ENCODE results near the gene RABAC1.
"Not testable (repeated sequence)": the region's sequence is repeated elsewhere in the genome, so short reads cannot be mapped to it uniquely, and the experiment has no call there.

Gene RABAC1

GRCh38 chr19:41915776-41916414, 43.2 kb downstream of the RABAC1 start:
- DNase-seq (ENCODE audit: low spot score): no peak

GRCh38 chr19:41915021-41915775, 43.9 kb downstream of the RABAC1 start:
- no peak for DNase-seq (ENCODE audit: low spot score)

GRCh38 chr19:41914424-41914834, 44.7 kb downstream of the RABAC1 start:
- DNase-seq (ENCODE audit: low spot score): not testable (repeated sequence)

GRCh38 chr19:41913538-41914423, 45.3 kb downstream of the RABAC1 start:
- DNase-seq (ENCODE audit: low spot score): no peak

GRCh38 chr19:41912899-41913537, 46.1 kb downstream of the RABAC1 start:
- DNase-seq (ENCODE audit: low spot score): no peak

GRCh38 chr19:41911889-41912731, 47.0 kb downstream of the RABAC1 start:
- no peak for DNase-seq (ENCODE audit: low spot score)

GRCh38 chr19:41910992-41911888, 47.9 kb downstream of the RABAC1 start:
- no peak for DNase-seq (ENCODE audit: low spot score)

GRCh38 chr19:41910240-41910991, 48.7 kb downstream of the RABAC1 start:
- DNase-seq (ENCODE audit: low spot score): no peak

- no peak for DNase-seq (ENCODE audit: low spot score)
Observed at GRCh38 chr19:41909706-41910105, 49.4 kb downstream of the RABAC1 start.

- no peak for DNase-seq (ENCODE audit: low spot score)
Observed at GRCh38 chr19:41908724-41909464, 50.2 kb downstream of the RABAC1 start.

GRCh38 chr19:41907994-41908615, 51.0 kb downstream of the RABAC1 start:
- no peak for DNase-seq (ENCODE audit: low spot score)

GRCh38 chr19:41906916-41907680, 52.0 kb downstream of the RABAC1 start:
- DNase-seq (ENCODE audit: low spot score): no peak

Measured in pons (tissue), 1 donor.